ENCODE measurements around the gene PAPPA2.

Gene PAPPA2

GRCh38 chr1:176494436-176494835 is 31.5 kb downstream of the PAPPA2 start:
- no peak overlapping the region for H3K4me3 ChIP-seq (replicated peaks; ENCODE audit: low read depth, low read length)
- no peak for DNase-seq (ENCODE audit: extremely low read depth, low read depth)
- TF ChIP-seq CTCF (IDR thresholded peaks at IDR 0.05; ENCODE audit: low read depth, low read length, missing control alignments): no peak

DNA sequence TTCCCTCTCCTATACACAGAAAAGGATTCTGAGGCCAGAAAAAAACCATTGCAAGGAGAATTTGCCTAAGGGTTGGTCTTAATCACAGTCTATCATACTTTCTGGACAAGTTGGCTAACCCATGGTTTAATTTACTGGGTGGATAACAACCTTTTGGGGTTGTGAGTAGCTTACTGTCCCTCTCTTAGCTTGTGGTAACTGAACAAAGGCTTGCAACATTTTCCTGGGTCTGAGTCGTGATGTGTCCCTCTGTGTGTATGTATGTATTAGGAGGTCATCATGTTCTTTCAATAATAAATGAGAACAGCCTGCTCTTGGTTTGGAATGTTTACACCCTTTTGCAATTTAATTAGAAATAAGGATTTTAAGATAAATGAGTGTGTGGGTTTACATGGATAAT is 36.7 kb downstream of the PAPPA2 start:
- no peak for TF ChIP-seq CTCF (IDR thresholded peaks at IDR 0.05; ENCODE audit: low read depth, low read length, missing control alignments)
- H3K4me3 ChIP-seq (replicated peaks; ENCODE audit: low read depth, low read length): no peak overlapping the region
- DNase-seq (ENCODE audit: extremely low read depth, low read depth): no peak

DNA sequence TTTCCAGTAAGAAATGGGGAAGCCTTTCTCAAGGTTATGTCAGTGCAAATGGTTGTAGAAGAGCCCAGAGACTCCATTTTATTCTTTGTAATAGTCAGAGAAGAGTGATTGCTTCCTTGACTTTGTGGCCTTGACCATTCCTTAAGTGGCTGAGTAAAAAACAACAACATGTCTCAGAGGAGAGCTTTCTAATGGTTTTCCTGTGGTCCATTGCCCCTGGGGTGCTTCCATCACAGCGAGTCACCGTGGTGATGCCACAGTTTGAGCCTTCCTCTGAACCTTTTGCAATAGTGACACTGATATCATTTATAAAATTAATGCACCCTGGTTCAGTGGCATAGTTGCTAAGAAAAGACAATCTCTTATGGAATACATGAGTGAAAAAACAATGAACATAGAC is 38.6 kb downstream of the PAPPA2 start:
- no peak for DNase-seq (ENCODE audit: extremely low read depth, low read depth)
- H3K4me3 ChIP-seq (replicated peaks; ENCODE audit: low read depth, low read length): no peak overlapping the region
- no peak for TF ChIP-seq CTCF (IDR thresholded peaks at IDR 0.05; ENCODE audit: low read depth, low read length, missing control alignments)

DNA sequence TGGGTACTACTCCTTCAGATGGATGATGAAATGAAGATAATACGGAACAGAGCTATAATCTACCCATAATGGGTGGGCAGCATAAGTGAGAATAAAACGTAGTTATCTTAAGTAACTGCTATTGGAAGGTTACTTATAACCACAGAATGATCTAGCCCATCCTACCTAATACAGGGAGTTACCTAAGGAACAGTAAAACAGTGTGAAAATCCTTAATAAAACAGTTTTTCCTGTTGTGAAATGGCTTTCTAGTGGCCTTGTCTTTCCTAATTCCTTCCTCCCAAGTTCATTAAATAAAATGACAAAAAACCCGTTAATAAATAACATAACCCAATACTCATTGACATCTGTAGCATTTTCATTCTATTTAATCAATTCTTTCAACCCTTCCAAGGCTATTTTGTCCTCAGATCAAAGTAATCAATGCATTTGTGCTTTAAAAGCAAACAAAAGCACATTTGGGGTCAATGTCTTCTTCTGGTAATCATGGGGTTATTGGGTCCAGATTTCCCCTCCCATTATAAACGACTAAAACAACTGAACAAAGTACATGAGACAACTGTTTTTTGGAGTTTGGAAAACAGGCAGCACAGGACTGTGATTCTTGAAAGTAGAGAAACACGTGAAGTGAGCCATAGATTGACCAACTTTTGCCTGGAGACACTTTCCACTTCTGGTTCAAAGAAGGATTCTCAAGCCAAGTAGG is 42.0 kb downstream of the PAPPA2 start:
- no peak for TF ChIP-seq CTCF (IDR thresholded peaks at IDR 0.05; ENCODE audit: low read depth, low read length, missing control alignments)
- DNase-seq (ENCODE audit: extremely low read depth, low read depth): no peak
- no peak overlapping the region for H3K4me3 ChIP-seq (replicated peaks; ENCODE audit: low read depth, low read length)

DNA sequence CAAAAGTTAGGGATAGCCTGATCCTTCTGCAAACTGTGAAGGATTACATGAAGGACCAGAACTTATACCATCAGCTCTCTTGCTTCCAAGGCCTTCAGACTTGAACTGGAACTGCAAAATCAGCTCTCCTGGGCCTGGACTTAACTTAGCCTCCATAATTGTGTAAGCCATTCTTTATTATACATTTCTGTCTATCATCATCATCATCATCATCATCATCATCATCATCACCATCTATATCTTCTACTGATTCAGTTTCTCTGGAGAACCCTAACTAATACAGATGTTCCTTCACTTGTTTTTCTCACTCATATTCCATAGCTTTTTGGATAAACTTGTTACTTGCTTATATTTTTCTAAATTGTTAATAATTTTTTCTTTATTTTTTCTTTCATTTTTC is 50.0 kb downstream of the PAPPA2 start:
- no peak for DNase-seq (ENCODE audit: extremely low read depth, low read depth)
- TF ChIP-seq CTCF (IDR thresholded peaks at IDR 0.05; ENCODE audit: low read depth, low read length, missing control alignments): no peak
- no peak overlapping the region for H3K4me3 ChIP-seq (replicated peaks; ENCODE audit: low read depth, low read length)

DNA sequence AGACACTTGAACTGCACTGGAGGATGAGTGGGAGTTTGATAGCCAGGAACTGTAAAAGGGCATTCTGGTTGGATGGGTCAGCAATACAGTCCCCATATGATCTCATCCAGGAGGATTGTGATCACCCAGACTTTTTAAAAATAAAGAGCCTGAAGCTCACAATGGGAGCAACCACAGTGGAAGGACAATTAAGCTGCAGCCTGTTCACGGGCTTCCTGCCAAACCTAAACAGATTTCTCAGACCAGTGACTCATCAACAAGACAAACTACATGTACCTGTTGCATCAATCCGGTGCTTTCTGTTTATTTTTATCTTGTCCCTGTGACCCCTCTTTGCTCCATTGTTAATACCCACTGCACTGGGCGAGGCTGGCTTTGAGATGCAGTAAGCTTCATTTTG is 52.3 kb downstream of the PAPPA2 start:
- no peak overlapping the region for H3K4me3 ChIP-seq (replicated peaks; ENCODE audit: low read depth, low read length)
- no peak for TF ChIP-seq CTCF (IDR thresholded peaks at IDR 0.05; ENCODE audit: low read depth, low read length, missing control alignments)
- no peak for DNase-seq (ENCODE audit: extremely low read depth, low read depth)

- H3K4me3 ChIP-seq (replicated peaks; ENCODE audit: low read depth, low read length): no peak overlapping the region
- no peak for TF ChIP-seq CTCF (IDR thresholded peaks at IDR 0.05; ENCODE audit: low read depth, low read length, missing control alignments)
- DNase-seq (ENCODE audit: extremely low read depth, low read depth): no peak
Measured at GRCh38 chr1:176517484-176517883, 54.5 kb downstream of the PAPPA2 start.

Measured in HFF-Myc (cell line).